ENCODE data around the gene CCDC192. TPM values are rescaled to one million over a fixed set of nuclear protein-coding genes. Genes with fewer than 3 reads are reported as not detected.

CCDC192 gene
- total and polyA plus RNA-seq, 2 donors, result 0.41 TPM; not detected in 1

GRCh38 chr5:127958421-127959011 is 255.3 kb downstream of the CCDC192 start:
- WGBS, result 71% methylated on average over 5 of the region's 5 CpGs
- Histone ChIP-seq H3K4me1 (ENCODE audit: insufficient read depth) (no peaks in the 10 kb centered on the region), H3K27ac (ENCODE audit: low read depth) (no peak overlapping the region), H3K4me3 (ENCODE audit: low read depth, low read length) (no peak overlapping the region), H3K36me3 (ENCODE audit: insufficient read depth) (no peaks in the 10 kb centered on the region)
- DNase-seq (ENCODE audit: extremely low spot score), result no peak

DNA sequence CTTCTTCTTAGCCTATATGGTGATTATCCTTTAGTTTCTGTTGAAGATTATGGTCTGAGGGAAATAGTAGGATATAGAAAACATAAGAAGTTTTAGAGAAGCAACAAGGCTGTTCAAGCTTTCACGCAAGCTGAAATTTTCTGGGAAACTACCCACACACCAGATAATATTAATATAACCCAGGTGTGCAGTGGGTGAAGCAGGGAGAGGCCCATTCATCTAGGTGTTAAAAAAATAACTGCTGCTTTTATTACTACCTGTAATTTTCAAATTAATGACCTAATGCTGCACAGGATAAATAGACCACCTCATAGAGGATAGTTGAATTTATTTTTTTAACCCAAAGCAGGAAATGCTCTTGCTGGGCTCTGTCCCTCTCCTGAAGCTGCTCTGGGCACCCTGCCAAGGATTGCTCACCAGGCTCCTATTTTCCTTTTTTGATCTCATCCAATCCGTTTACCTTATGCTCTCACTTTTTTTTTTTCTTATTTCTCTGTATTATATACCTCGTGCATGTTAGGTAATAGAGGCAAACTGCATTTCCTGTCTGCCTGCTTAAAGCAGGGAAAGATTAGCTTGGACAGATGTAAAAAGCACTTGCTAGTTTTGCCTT is 256.1 kb downstream of the CCDC192 start:
- peak; percentile 79 for DNase-seq (ENCODE audit: extremely low spot score)
- H3K4me1 ChIP-seq (ENCODE audit: insufficient read depth), result no peaks in the 10 kb centered on the region
- WGBS, result 26% methylated on average over 3 of the region's 3 CpGs
- no peaks in the 10 kb centered on the region for H3K36me3 ChIP-seq (ENCODE audit: insufficient read depth)
- H3K27ac ChIP-seq (ENCODE audit: low read depth), result no peak overlapping the region
- no peak overlapping the region for H3K4me3 ChIP-seq (ENCODE audit: low read depth, low read length)

- no peak overlapping the region for H3K27ac ChIP-seq (ENCODE audit: low read depth)
- H3K4me3 ChIP-seq (ENCODE audit: low read depth, low read length), result no peak overlapping the region
- no peak for DNase-seq (ENCODE audit: extremely low spot score)
- H3K36me3 ChIP-seq (ENCODE audit: insufficient read depth), result no peaks in the 10 kb centered on the region
- H3K4me1 ChIP-seq (ENCODE audit: insufficient read depth), result no peaks in the 10 kb centered on the region
- 76% methylated on average over 1 of the region's 1 CpG for WGBS
Measured at GRCh38 chr5:127960270-127960691, 257.1 kb downstream of the CCDC192 start.

DNA sequence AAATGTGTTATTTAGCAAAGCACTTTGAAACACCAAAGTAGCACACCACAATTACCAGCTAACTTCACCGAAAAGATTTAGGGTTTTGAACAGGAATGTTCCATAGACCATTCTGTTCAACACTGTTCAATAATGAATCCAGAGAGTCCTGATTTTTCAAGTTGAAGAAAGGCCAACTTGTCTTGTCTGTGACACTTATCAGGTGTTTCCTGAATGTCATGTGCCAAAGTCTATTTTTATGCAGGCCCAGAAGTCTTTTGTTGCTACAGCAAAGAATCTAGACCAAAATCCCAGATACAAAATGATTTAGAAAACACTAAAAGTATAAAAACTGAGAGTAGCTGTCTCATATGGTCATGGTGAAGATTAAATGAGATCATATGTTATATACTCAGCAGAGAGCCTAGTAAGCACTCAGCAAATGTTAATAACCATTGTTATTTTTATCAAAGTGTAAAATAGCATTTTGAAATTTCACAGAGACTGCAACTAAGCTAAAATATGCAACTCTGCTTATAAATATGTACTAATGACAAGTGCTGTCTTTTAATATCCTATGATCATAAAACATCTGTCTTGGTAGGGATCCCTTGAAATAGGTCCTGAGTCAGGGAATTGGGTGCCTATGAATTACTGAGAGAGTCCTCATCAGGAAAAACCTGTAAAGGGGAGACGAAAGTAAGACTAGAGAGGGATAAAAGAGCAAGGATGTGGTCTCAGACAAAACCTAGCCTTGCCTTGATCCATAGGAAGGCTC is 258.0 kb downstream of the CCDC192 start:
- no peaks in the 10 kb centered on the region for H3K4me1 ChIP-seq (ENCODE audit: insufficient read depth)
- H3K27ac ChIP-seq (ENCODE audit: low read depth), result no peak overlapping the region
- no peak for DNase-seq (ENCODE audit: extremely low spot score)
- H3K36me3 ChIP-seq (ENCODE audit: insufficient read depth), result no peaks in the 10 kb centered on the region
- 84% methylated on average over 2 of the region's 2 CpGs for WGBS
- H3K4me3 ChIP-seq (ENCODE audit: low read depth, low read length), result no peak overlapping the region

- H3K4me3 ChIP-seq (ENCODE audit: low read depth, low read length), result no peak overlapping the region
- no peak overlapping the region for H3K27ac ChIP-seq (ENCODE audit: low read depth)
- no peaks in the 10 kb centered on the region for H3K4me1 ChIP-seq (ENCODE audit: insufficient read depth)
- WGBS, result 96% methylated on average over 3 of the region's 3 CpGs
- no peak for DNase-seq (ENCODE audit: extremely low spot score)
- H3K36me3 ChIP-seq (ENCODE audit: insufficient read depth), result no peaks in the 10 kb centered on the region
Measured at GRCh38 chr5:127961763-127962145, 258.6 kb downstream of the CCDC192 start.

DNA sequence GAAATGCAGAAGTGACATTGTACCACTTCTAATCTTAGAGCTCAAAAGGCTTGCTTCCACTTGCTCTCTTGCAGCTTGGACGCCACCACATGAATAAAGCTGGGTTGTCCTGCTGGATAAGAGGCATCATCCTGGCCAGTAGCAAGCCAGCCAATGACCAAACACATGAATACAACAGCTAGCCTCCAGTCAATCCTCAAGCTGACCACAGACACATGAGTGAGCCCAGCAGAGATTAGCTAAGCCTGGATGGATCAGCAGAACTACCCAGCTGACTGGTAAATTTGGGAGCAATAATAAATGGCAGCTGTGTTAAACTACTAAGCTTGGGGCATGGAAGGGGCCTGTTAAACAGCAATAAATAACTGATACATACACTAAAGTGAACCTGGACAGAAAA is 259.3 kb downstream of the CCDC192 start:
- H3K36me3 ChIP-seq (ENCODE audit: insufficient read depth), result no peaks in the 10 kb centered on the region

DNA sequence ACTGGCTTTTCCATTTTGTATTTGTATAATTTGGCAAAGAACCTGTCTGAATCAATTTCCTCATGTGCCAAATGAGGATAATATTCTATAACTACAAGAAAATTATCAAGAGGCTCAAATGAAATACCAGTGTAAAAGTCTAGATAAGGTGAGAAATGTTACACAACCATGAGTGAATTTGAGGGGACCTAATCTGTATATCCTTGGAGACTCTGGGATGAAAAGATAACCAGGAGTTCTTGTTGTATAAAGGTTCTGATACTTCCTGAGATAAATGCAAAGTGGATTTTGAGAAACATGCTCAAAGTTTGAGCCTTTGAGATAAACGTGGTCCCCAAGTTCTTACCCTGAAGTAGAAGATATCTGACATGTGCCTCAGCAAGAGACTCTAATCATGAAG is 260.0 kb downstream of the CCDC192 start:
- no peak overlapping the region for H3K4me3 ChIP-seq (ENCODE audit: low read depth, low read length)
- H3K27ac ChIP-seq (ENCODE audit: low read depth), result no peak overlapping the region
- H3K4me1 ChIP-seq (ENCODE audit: insufficient read depth), result no peaks in the 10 kb centered on the region
- 45% methylated on average over 1 of the region's 1 CpG for WGBS
- no peaks in the 10 kb centered on the region for H3K36me3 ChIP-seq (ENCODE audit: insufficient read depth)
- no peak for DNase-seq (ENCODE audit: extremely low spot score)

More for the DNA sequence above, 259.3 kb downstream of the CCDC192 start:
- Histone ChIP-seq H3K27ac (ENCODE audit: low read depth) (no peak overlapping the region), H3K4me3 (ENCODE audit: low read depth, low read length) (no peak overlapping the region), H3K4me1 (ENCODE audit: insufficient read depth) (no peaks in the 10 kb centered on the region)
- no peak for DNase-seq (ENCODE audit: extremely low spot score)
- WGBS, result 94% methylated on average over 1 of the region's 1 CpG

DNA sequence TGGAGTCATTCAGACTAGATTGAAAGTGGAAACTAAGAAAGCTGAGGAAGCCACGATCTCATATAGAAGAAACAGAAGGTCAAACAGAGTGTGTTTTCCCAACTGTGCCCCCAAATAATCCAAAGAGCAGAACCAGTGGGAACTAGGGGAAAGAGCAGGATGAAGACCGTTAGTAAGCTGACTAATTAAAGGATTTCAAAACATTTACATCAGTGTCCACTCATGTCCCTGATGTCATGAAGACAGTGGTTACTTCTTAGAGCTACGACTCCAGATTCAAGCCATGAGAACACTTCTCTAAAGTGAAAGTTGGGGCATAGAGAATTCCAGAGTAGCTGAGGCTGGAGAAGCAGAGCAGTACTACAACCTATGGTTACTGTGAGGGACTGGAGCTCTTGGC is 260.7 kb downstream of the CCDC192 start:
- WGBS, result 89% methylated on average over 3 of the region's 3 CpGs
- Histone ChIP-seq H3K36me3 (ENCODE audit: insufficient read depth) (no peaks in the 10 kb centered on the region), H3K4me3 (ENCODE audit: low read depth, low read length) (no peak overlapping the region), H3K4me1 (ENCODE audit: insufficient read depth) (no peaks in the 10 kb centered on the region), H3K27ac (ENCODE audit: low read depth) (no peak overlapping the region)
- DNase-seq (ENCODE audit: extremely low spot score), result no peak

GRCh38 chr5:127967323-127967982 is 264.3 kb downstream of the CCDC192 start:
- H3K36me3 ChIP-seq (ENCODE audit: insufficient read depth), result no peaks in the 10 kb centered on the region
- H3K4me3 ChIP-seq (ENCODE audit: low read depth, low read length), result no peak overlapping the region
- no peak overlapping the region for H3K27ac ChIP-seq (ENCODE audit: low read depth)
- 91% methylated on average over 3 of the region's 3 CpGs for WGBS
- DNase-seq (ENCODE audit: extremely low spot score), result no peak
- H3K4me1 ChIP-seq (ENCODE audit: insufficient read depth), result no peaks in the 10 kb centered on the region

DNA sequence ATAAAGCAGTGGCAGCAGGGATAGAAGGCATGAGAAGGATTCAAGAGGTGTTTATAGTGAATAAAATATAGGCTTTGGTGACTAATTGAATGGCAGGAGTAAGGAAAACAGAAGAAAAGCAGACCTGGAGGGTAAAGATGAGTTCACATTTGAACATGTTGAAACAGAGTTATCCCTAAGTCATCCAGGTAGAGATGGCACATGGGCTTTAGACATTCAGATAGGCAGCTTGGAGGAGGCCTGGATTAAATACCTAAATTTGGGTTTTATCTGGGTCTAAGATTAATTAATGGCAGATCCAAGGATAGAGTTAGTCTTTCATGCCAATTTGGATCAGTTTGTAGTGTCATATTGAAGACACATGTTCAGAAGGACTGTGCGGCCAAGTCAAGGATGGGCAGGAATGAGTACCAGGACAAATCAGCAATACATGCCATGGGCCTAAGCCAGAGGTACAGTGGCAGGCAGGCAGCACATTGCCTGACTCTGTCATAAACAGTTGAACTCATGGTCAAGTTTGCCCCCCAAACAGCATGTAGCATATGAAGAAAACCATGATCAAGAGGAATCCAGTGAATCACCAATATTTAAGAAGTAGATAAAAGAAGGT is 264.9 kb downstream of the CCDC192 start:
- Histone ChIP-seq H3K4me1 (ENCODE audit: insufficient read depth) (no peaks in the 10 kb centered on the region), H3K27ac (ENCODE audit: low read depth) (no peak overlapping the region), H3K4me3 (ENCODE audit: low read depth, low read length) (no peak overlapping the region), H3K36me3 (ENCODE audit: insufficient read depth) (no peaks in the 10 kb centered on the region)
- 100% methylated on average over 1 of the region's 1 CpG for whole genome bisulfite sequencing
- DNase-seq (ENCODE audit: extremely low spot score), result no peak

DNA sequence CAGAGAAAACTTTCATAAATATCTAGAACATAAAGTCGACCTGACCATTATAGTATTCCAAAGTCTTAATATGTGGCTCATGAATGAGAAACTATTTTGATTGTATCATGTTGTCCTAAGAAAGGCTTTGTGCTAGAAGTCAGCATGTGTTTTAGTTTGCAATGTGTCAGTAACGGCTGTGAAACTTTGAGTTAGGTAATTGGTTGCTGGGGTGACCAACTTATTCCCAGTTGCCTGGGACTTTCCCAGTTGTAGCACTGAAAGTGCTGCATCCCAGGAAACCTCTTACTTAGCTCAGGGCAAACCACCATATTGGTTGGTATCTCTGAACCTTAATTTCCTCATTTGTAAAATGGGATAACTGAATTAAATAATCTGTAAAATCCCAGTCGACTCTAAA is 265.8 kb downstream of the CCDC192 start:
- no peak for DNase-seq (ENCODE audit: extremely low spot score)
- H3K4me3 ChIP-seq (ENCODE audit: low read depth, low read length), result no peak overlapping the region
- WGBS, result 95% methylated on average over 3 of the region's 3 CpGs
- no peaks in the 10 kb centered on the region for H3K36me3 ChIP-seq (ENCODE audit: insufficient read depth)
- H3K4me1 ChIP-seq (ENCODE audit: insufficient read depth), result no peaks in the 10 kb centered on the region
- no peak overlapping the region for H3K27ac ChIP-seq (ENCODE audit: low read depth)

GRCh38 chr5:127969651-127970050 is 266.5 kb downstream of the CCDC192 start:
- Histone ChIP-seq H3K4me1 (ENCODE audit: insufficient read depth) (no peaks in the 10 kb centered on the region), H3K4me3 (ENCODE audit: low read depth, low read length) (no peak overlapping the region), H3K27ac (ENCODE audit: low read depth) (no peak overlapping the region), H3K36me3 (ENCODE audit: insufficient read depth) (no peaks in the 10 kb centered on the region)
- DNase-seq (ENCODE audit: extremely low spot score), result no peak

- no peak for DNase-seq (ENCODE audit: extremely low spot score)
- Histone ChIP-seq H3K36me3 (ENCODE audit: insufficient read depth) (no peaks in the 10 kb centered on the region), H3K4me3 (ENCODE audit: low read depth, low read length) (no peak overlapping the region), H3K27ac (ENCODE audit: low read depth) (no peak overlapping the region), H3K4me1 (ENCODE audit: insufficient read depth) (no peaks in the 10 kb centered on the region)
- 98% methylated on average over 1 of the region's 1 CpG for WGBS
Measured at GRCh38 chr5:127970081-127970480, 266.9 kb downstream of the CCDC192 start.
